Activated T-cell treated with anti-CD3 and anti-CD28 coated beads for 48 hours (primary cell): ENCODE data around the gene ZNF891.

Source experiments
- DNase-seq: peaks from one replicate; pipeline ENCODE4 v3.0.0-alpha.2; 2020; ENCODE audit warnings: low read depth

Gene ZNF891

DNA sequence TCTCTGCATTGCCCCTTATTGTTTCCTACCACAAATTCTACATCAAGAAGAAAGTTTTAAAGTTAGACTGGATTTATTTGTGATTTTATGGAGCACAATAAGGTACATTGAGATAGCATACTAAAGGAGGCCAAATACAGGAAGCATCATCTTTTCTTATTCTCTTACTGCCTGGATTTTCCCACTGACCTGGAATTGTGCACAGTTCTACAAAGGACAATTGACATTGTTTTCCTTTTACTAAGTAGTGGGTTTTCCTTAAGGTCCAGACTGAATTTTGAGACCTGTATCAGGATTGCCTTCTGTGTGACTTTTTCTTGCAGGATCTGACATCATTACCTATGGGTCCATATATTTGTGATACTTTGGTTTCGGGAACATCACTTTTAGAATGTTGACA lies 68.1 kb downstream of the ZNF891 start:
- no peak for DNase-seq

DNA sequence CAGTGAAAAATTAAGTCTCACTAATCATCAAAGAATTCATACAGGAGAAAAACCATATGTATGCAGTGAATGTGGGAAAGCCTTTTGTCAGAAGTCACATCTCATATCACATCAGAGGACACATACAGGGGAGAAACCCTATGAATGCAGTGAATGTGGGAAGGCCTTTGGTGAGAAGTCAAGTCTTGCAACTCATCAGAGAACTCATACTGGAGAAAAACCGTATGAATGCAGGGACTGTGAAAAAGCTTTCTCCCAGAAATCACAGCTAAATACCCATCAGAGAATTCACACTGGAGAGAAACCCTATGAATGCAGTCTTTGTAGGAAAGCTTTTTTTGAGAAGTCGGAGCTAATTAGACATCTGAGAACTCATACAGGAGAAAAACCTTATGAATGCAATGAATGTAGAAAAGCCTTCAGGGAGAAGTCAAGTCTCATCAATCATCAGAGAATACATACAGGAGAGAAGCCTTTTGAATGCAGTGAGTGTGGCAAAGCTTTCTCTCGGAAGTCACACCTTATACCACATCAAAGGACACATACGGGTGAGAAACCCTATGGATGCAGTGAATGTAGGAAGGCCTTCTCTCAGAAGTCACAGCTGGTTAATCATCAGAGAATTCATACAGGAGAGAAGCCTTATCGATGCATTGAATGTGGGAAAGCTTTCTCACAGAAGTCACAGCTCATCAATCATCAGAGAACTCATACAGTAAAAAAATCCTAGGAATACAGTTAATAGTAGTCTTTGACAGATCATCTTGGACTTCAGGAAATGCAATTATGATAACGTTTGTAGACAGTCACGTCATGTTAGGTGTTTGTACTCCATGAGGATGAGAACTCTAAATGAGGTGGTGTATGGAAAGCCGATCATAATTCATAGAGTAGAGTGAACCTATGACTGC lies 71.6 kb downstream of the ZNF891 start:
- no peak for DNase-seq

DNA sequence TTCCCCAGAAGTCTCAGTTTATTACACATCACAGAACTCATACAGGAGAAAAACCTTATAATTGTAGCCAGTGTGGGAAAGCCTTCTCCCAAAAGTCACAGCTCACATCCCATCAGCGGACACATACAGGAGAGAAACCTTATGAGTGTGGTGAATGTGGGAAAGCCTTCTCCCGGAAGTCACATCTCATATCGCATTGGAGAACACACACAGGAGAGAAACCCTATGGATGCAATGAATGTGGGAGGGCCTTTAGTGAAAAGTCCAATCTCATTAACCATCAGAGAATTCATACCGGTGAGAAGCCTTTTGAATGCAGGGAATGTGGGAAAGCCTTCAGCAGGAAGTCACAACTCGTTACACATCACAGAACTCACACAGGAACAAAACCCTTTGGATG lies 72.6 kb downstream of the ZNF891 start:
- no peak for DNase-seq
